ENCODE results near the gene CCL8. TPM values are rescaled to one million over a fixed set of nuclear protein-coding genes. Genes with fewer than 3 reads are reported as not detected.
"Not testable (repeated sequence)": the region's sequence is repeated elsewhere in the genome, so short reads cannot be mapped to it uniquely, and the experiment has no call there.

CCL8 gene
- total RNA-seq, 3 donors from 2014 or later = 0.66 to 2.6 (median 0.88) TPM

- H3K27ac ChIP-seq = peak overlapping the region in 1 of 2 donors; percentile 23
- DNase-seq (ENCODE audit: low spot score in 2 of 2) = no peak
- peaks cover 0 to 8% of the 10 kb centered on the region in 2 donors for H3K9me3 ChIP-seq
- H3K36me3 ChIP-seq = no peaks in the 10 kb centered on the region
- intact Hi-C loops (cut with DNase I; ENCODE audit: low total_unique reads) = no loop called here
- H3K4me1 ChIP-seq = no peaks in the 10 kb centered on the region
- H3K4me3 ChIP-seq = no peak overlapping the region
- no peak for TF ChIP-seq POLR2AphosphoS5 (IDR thresholded peaks at IDR 0.05)
- TF ChIP-seq CTCF (IDR thresholded peaks at IDR 0.05) = no peak
- no peaks in the 10 kb centered on the region for H3K27me3 ChIP-seq
These were observed 2.7 kb downstream of the CCL8 start for GRCh38 chr17:34321964-34322363.

- TF ChIP-seq POLR2AphosphoS5 (IDR thresholded peaks at IDR 0.05) = peak in 2 of 3 donors; percentile 34 to 48
- H3K4me3 ChIP-seq; H3K4me1 ChIP-seq; H3K27me3 ChIP-seq; H3K27ac ChIP-seq; H3K9me3 ChIP-seq; intact Hi-C loops (cut with DNase I; ENCODE audit: low total_unique reads); H3K36me3 ChIP-seq; DNase-seq (ENCODE audit: low spot score in 2 of 2): not testable (repeated sequence)
These were observed 8.3 kb downstream of the CCL8 start for GRCh38 chr17:34327580-34327979.

- H3K9me3 ChIP-seq = no peaks in the 10 kb centered on the region
- H3K4me1 ChIP-seq = no peaks in the 10 kb centered on the region
- DNase-seq (ENCODE audit: low spot score in 2 of 2) = no peak
- H3K27ac ChIP-seq = no peak overlapping the region
- intact Hi-C loops (cut with DNase I; ENCODE audit: low total_unique reads) = no loop called here
- H3K4me3 ChIP-seq = no peak overlapping the region
- H3K27me3 ChIP-seq = no peaks in the 10 kb centered on the region
- TF ChIP-seq POLR2A (IDR thresholded peaks at IDR 0.05) (no peak), POLR2AphosphoS5 (IDR thresholded peaks at IDR 0.05) (no peak), CTCF (IDR thresholded peaks at IDR 0.05) (no peak)
- H3K36me3 ChIP-seq = no peaks in the 10 kb centered on the region
These were observed 18.5 kb downstream of the CCL8 start for GRCh38 chr17:34337701-34338100.

- Histone ChIP-seq H3K4me1 (no peaks in the 10 kb centered on the region), H3K4me3 (no peak overlapping the region), H3K9me3 (no peaks in the 10 kb centered on the region), H3K36me3 (no peaks in the 10 kb centered on the region), H3K27ac (no peak overlapping the region), H3K27me3 (no peaks in the 10 kb centered on the region)
- no peak for DNase-seq (ENCODE audit: low spot score in 2 of 2)
- intact Hi-C loops (cut with DNase I; ENCODE audit: low total_unique reads) = no loop called here
- TF ChIP-seq CTCF (IDR thresholded peaks at IDR 0.05) = no peak
- TF ChIP-seq POLR2A (IDR thresholded peaks at IDR 0.05) = no peak
- no peak for TF ChIP-seq POLR2AphosphoS5 (IDR thresholded peaks at IDR 0.05)
These were observed 20.0 kb downstream of the CCL8 start for GRCh38 chr17:34339138-34339770.

GRCh38 chr17:34341916-34342315 is 22.7 kb downstream of the CCL8 start:
- no peak for DNase-seq (ENCODE audit: low spot score in 2 of 2)

More at GRCh38 chr17:34341916-34342315, 22.7 kb downstream of the CCL8 start:
- Histone ChIP-seq H3K4me1 (no peaks in the 10 kb centered on the region), H3K27ac (no peak overlapping the region), H3K36me3 (no peaks in the 10 kb centered on the region), H3K27me3 (no peaks in the 10 kb centered on the region), H3K4me3 (no peak overlapping the region), H3K9me3 (no peaks in the 10 kb centered on the region)
- intact Hi-C loops (cut with DNase I; ENCODE audit: low total_unique reads) = no loop called here
- TF ChIP-seq CTCF (IDR thresholded peaks at IDR 0.05) (no peak), POLR2A (IDR thresholded peaks at IDR 0.05) (no peak), POLR2AphosphoS5 (IDR thresholded peaks at IDR 0.05) (no peak)
